H54 (cell line): ENCODE measurements around the gene KRT76.
"Not testable (repeated sequence)": the region's sequence is repeated elsewhere in the genome, so short reads cannot be mapped to it uniquely, and the experiment has no call there.

Source experiments
- DNase-seq: peaks from one replicate; pipeline ENCODE4 v3.0.0; 2011; ENCODE audit warnings: low spot score, mixed read lengths; ENCODE audit not compliant: insufficient read length
- FAIRE-seq: peaks from 3 replicates; lab custom pipeline; 2011; peaks lifted over from hg19 to GRCh38; lab: Jason Lieb, UNC
- POLR2A ChIP-seq: IDR thresholded peaks from 2 replicates; pipeline ENCODE4 v1.6.1; 2011; ENCODE audit warnings: low read depth, mild to moderate bottlenecking, low read length

KRT76 gene

GRCh38 chr12:52771505-52771904 lies 5.6 kb downstream of the KRT76 start:
- no peak for FAIRE-seq

GRCh38 chr12:52771088-52771487 lies 6.1 kb downstream of the KRT76 start:
- TF ChIP-seq POLR2A = no peak
- DNase-seq (no peak), FAIRE-seq (no peak)

More at GRCh38 chr12:52771505-52771904, 5.6 kb downstream of the KRT76 start:
- DNase-seq = no peak
- no peak for TF ChIP-seq POLR2A

GRCh38 chr12:52769946-52770345 lies 7.2 kb downstream of the KRT76 start:
- DNase-seq (no peak), FAIRE-seq (no peak)
- TF ChIP-seq POLR2A = no peak

- DNase-seq (no peak), FAIRE-seq (no peak)
- TF ChIP-seq POLR2A = no peak
These were observed 7.8 kb downstream of the KRT76 start for GRCh38 chr12:52769354-52769753.

- DNase-seq (no peak), FAIRE-seq (no peak)
- TF ChIP-seq POLR2A = no peak
These were observed 8.5 kb downstream of the KRT76 start for GRCh38 chr12:52768479-52769200.

- DNase-seq (no peak), FAIRE-seq (no peak)
- no peak for TF ChIP-seq POLR2A
These were observed 9.7 kb downstream of the KRT76 start for GRCh38 chr12:52767427-52767826.

DNA sequence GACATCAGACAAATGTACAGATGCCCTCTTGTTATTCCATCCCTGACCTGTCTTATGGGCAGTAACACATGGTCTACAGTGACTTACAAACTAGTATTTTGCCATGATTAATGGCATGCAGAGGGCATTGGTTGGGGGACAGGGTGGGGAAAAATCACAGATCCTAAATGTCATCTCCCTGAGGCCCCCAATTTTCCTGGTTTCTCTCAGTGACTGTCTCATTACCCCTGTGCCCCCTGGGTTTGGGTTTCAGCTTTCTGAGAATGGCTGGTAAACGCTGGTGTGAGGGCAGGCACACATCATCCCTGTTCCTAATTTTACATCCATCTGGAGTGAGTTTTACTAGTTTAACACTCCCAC lies 10.1 kb downstream of the KRT76 start:
- FAIRE-seq (no peak), DNase-seq (no peak)
- no peak for TF ChIP-seq POLR2A

DNA sequence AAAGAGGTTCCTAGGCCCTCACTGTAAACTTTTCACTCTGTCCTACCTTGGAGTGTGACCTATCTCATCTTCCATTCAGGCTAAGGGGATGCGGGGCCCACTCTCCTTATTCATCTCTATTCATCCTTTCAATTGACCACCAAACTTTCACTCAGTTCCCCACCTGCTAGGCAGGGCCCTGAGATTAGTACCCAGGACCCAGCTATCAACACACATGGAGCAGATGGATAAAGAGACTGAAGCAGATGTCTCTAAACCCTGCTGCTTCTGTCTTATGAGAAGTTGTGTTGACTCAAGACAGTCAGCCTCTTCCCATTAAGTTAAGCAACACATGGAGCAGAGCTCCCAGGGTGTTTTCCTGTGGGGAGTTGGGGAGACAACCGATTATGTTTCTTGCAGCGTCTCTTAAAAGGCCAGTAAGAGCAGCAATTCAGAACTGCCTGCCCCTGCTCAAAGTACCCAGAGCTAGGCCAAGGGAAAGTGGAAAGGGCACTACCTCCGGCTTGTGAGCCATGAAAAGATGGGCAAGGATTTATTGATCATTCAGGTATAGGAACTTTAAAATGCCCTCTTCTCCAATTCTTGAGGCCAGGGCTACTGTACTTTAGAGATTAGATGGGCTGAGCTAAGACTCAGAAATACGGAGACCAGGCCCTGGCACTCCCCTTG lies 10.7 kb downstream of the KRT76 start:
- DNase-seq = no peak
- TF ChIP-seq POLR2A = no peak
- no peak for FAIRE-seq

DNA sequence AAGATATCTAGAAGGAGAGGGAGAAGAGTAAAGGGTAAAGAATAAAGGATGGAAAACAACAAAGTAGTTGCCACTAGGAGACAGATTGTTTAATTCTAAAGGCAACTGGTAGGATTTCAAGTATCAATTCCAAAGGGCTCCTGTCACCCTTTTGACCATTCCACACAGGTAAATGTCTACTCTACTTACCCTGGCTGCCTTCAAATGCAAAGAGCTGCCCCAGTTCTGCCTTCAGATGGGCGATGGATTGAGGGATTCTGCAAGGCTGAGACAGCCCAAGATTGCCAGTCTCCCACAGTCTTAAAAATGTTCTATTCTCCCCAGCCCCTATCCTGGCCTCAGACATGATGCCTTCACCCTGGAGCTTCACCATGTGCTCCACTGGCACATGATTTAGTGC lies 11.4 kb downstream of the KRT76 start:
- DNase-seq (no peak), FAIRE-seq (no peak)
- no peak for TF ChIP-seq POLR2A

GRCh38 chr12:52763991-52764390 lies 13.2 kb downstream of the KRT76 start:
- DNase-seq (no peak), FAIRE-seq (no peak)
- TF ChIP-seq POLR2A = no peak

- TF ChIP-seq POLR2A = no peak
- DNase-seq (no peak), FAIRE-seq (no peak)
These were observed 14.0 kb downstream of the KRT76 start for GRCh38 chr12:52763036-52763659.

DNA sequence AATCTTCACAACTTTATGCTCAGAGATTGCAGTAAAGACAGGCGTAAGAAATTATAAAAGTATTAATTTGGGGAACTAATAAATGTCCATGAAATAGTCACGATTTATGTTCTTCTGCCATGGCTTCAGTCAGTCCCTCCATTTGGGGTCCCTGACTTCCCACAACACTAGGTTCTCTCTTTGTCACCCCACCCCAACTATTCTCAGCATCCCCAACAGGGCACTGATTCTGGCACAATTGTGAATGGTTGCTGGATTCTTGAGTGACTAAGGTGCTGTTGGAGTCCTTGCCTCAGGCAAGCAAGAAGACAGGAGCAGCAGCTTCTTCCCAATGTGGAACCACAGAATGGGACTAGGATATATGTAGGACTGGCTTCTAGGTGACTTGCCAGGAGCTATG lies 15.3 kb downstream of the KRT76 start:
- DNase-seq = no peak
- FAIRE-seq = no peak
- TF ChIP-seq POLR2A = no peak

DNA sequence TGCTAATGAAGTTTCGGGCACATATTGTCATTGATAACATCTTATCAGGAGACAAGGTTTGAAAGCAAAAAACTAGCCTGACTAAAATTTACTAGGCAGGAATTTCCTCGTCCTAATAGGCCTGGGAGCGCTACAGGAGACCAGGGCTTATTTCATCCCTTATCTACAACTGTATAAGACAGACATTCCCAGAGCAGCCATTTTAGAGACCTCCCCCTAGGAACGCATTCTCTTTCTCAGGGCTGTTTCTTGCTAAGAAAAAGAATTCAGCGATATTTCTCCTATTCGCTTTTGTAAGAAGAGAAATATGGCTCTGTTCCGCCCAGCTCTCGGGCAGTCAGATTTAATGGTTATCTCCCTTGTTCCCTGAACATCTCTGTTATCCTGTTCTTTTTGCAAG lies 15.9 kb downstream of the KRT76 start:
- not testable (repeated sequence) for FAIRE-seq, DNase-seq

DNA sequence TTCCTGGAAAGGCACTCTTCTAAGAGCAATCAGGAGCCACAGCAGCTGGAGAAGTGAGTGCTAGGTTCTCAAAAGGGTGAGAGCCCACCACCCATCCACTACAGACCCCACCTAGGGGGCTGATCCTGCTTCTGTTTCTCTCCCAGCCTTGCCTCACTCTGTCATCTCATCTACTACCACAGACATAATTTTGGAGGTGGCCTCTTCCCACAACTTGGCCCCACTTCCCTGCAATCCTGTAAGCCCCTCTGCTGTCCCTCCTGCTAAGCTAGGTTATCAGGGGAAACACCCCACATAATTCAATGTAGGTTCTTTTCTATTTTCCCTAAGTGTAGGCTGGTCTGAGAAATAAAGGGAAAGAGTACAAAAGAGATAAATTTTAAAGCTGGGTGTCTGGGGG lies 16.5 kb downstream of the KRT76 start:
- FAIRE-seq = no peak
- DNase-seq = no peak
- no peak for TF ChIP-seq POLR2A
